ENCODE measurements around the gene TOR2A.

GRCh38 chr9:127751269-127752054, 16.4 kb upstream of the TOR2A start:
- TF ChIP-seq POLR2A (IDR thresholded peaks at IDR 0.05): no peak
- no peak for TF ChIP-seq POLR2AphosphoS5 (IDR thresholded peaks at IDR 0.05)

Data from spleen (tissue), 3 donors.